Common myeloid progenitor, CD34-positive (primary cell): Measurements from ENCODE around the gene RHBDL3.
A peak's percentile ranks its signal among the peaks of the same experiment; 100 is the strongest.
"Not testable (repeated sequence)": the region's sequence is repeated elsewhere in the genome, so short reads cannot be mapped to it uniquely, and the experiment has no call there.

ENCODE experiments used
- CTCF ChIA-PET: fragments of 350-600 bp; sonication (Branson Sonifier 250); formaldehyde crosslinking; loops from one replicate; lab custom pipeline; 2021; ENCODE audit warnings: antibody characterized with exemption; lab: Charles Lee
- POLR2A ChIA-PET: fragments of 350-600 bp; sonication (Branson Sonifier 250); formaldehyde crosslinking; loops from one replicate; lab custom pipeline; 2021; ENCODE audit warnings: antibody characterized with exemption; lab: Charles Lee
- DNase-seq, 3 donors: peaks; one replicate each; pipeline versions ENCODE4 v3.0.0 to v3.0.0-alpha.2; 2013
- H3K27ac ChIP-seq, 2 experiments: 1 replicate in 1 of 2; 2 replicates in 1 of 2; pipeline ENCODE4 v1.7.0; 2013; ENCODE audit warnings: inconsistent platforms in 2 of 2, low read length in 2 of 2, mild to moderate bottlenecking in 2 of 2, low read depth in 1 of 2, moderate library complexity in 1 of 2; ENCODE audit not compliant: severe bottlenecking in 2 of 2, insufficient read depth in 1 of 2, poor library complexity in 1 of 2
- H3K27me3 ChIP-seq, 5 experiments: replicated peaks in 2 of 5; 1 replicate in 3 of 5; 2 replicates in 2 of 5; pipeline versions ENCODE4 v1.6.1 to v1.7.0; 2013; ENCODE audit warnings: low read length in 4 of 5, mild to moderate bottlenecking in 2 of 5, moderate library complexity in 2 of 5, inconsistent platforms in 1 of 5; ENCODE audit not compliant: insufficient read depth in 5 of 5, control insufficient read depth in 4 of 5
- H3K36me3 ChIP-seq, 4 experiments: 1 replicate in 2 of 4; 2 replicates in 2 of 4; pipeline versions ENCODE4 v1.6.1 to v1.7.0; 2013; ENCODE audit warnings: low read length in 3 of 4, control low read depth in 1 of 4, mild to moderate bottlenecking in 1 of 4; ENCODE audit not compliant: control insufficient read depth in 4 of 4, insufficient read depth in 4 of 4
- H3K4me1 ChIP-seq, 4 experiments: 1 replicate in 3 of 4; 2 replicates in 1 of 4; pipeline versions ENCODE4 v1.6.1 to v1.7.1; 2013; ENCODE audit warnings: low read length in 3 of 4, mild to moderate bottlenecking in 3 of 4, control low read depth in 1 of 4, inconsistent platforms in 1 of 4, moderate library complexity in 1 of 4; ENCODE audit not compliant: control insufficient read depth in 4 of 4, insufficient read depth in 4 of 4; ENCODE audit errors: control extremely low read depth in 1 of 4
- H3K4me3 ChIP-seq, 7 experiments: 1 replicate in 4 of 7; 2 replicates in 3 of 7; pipeline versions ENCODE4 v1.5.1 to v1.7.0; 2013; ENCODE audit warnings: mild to moderate bottlenecking in 7 of 7, low read length in 6 of 7, moderate library complexity in 6 of 7, inconsistent platforms in 2 of 7, low read depth in 2 of 7, control low read depth in 1 of 7; ENCODE audit not compliant: insufficient read depth in 4 of 7, control insufficient read depth in 1 of 7; ENCODE audit errors: extremely low read depth in 1 of 7
- H3K9me3 ChIP-seq, 5 experiments: 1 replicate in 4 of 5; 2 replicates in 1 of 5; pipeline versions ENCODE4 v1.6.1 to v1.7.1; 2013; ENCODE audit warnings: low read length in 4 of 5, mild to moderate bottlenecking in 2 of 5, inconsistent platforms in 1 of 5, low read depth in 1 of 5, moderate library complexity in 1 of 5; ENCODE audit not compliant: control insufficient read depth in 4 of 5, insufficient read depth in 2 of 5; ENCODE audit errors: control extremely low read depth in 1 of 5
- WGBS: methylation state at CpG from one replicate; pipeline ENCODE4 v1.1.5; 2013; ENCODE audit not compliant: insufficient coverage; 5-methylcytosine and 5-hydroxymethylcytosine counted together

The RHBDL3 gene

GRCh38 chr17:32258383-32259140, 7.1 kb upstream of the RHBDL3 start:
- 38% methylated on average over 17 of the region's 18 CpGs for WGBS
- CTCF ChIA-PET = interaction anchor here (0.5 to 2.6 kb wide), 6 partner anchors 8 to 101 kb away, joined by 3 to 10 read pairs (median 4); partner anchors contain the start of gene RHBDL3
- no peak overlapping the region for H3K4me3 ChIP-seq
- H3K36me3 ChIP-seq = no peaks in the 10 kb centered on the region
- H3K9me3 ChIP-seq = no peaks in the 10 kb centered on the region
- DNase-seq = peak; percentile 13 to 82 (median 75)
- POLR2A ChIA-PET = interaction anchor here (1.0 kb wide), 1 partner anchor 61 kb away, joined by 4 read pairs; no protein-coding TSS in a partner anchor
- peaks cover 0 to 18% (median under 1%) of the 10 kb centered on the region in 5 experiments for H3K27me3 ChIP-seq
- H3K4me1 ChIP-seq = peaks cover 0 to 11% (median 7%) of the 10 kb centered on the region in 4 experiments
- no peak overlapping the region for H3K27ac ChIP-seq

GRCh38 chr17:32259586-32259985, 6.0 kb upstream of the RHBDL3 start:
- 100% methylated on average over 2 of the region's 4 CpGs for whole genome bisulfite sequencing
- peaks cover 0 to 11% (median 7%) of the 10 kb centered on the region in 4 experiments for H3K4me1 ChIP-seq
- no peak overlapping the region for H3K27ac ChIP-seq
- no peak for DNase-seq
- ChIA-PET CTCF (interaction anchor here (0.6 to 2.6 kb wide), 4 partner anchors 8 to 161 kb away, joined by 3 to 10 read pairs (median 3); no protein-coding TSS in a partner anchor), POLR2A (interaction anchor here (0.6 kb wide), 1 partner anchor 40 kb away, joined by 4 read pairs; no protein-coding TSS in a partner anchor)
- no peak overlapping the region for H3K4me3 ChIP-seq
- peaks cover 0 to 29% (median 10%) of the 10 kb centered on the region in 5 experiments for H3K27me3 ChIP-seq
- H3K36me3 ChIP-seq = no peaks in the 10 kb centered on the region
- H3K9me3 ChIP-seq = no peaks in the 10 kb centered on the region

- Histone ChIP-seq H3K4me3 (no peak overlapping the region), H3K36me3 (no peaks in the 10 kb centered on the region), H3K4me1 (peaks cover 0 to 19% (median 15%) of the 10 kb centered on the region in 4 experiments), H3K27me3 (peaks cover 0 to 40% (median 21%) of the 10 kb centered on the region in 5 experiments), H3K9me3 (no peaks in the 10 kb centered on the region), H3K27ac (no peak overlapping the region)
- ChIA-PET POLR2A (no interaction called here), CTCF (interaction anchor here (0.5 to 1.5 kb wide), 6 partner anchors 8 to 74 kb away, joined by 3 to 6 read pairs (median 4); no protein-coding TSS in a partner anchor)
- 94% methylated on average over 7 of the region's 7 CpGs for WGBS
- no peak for DNase-seq
These were observed 4.3 kb upstream of the RHBDL3 start for GRCh38 chr17:32261417-32261736.

- no peaks in the 10 kb centered on the region for H3K9me3 ChIP-seq
- peaks cover 0 to 46% (median 28%) of the 10 kb centered on the region in 5 experiments for H3K27me3 ChIP-seq
- DNase-seq = no peak
- peaks cover 0 to 25% (median 22%) of the 10 kb centered on the region in 4 experiments for H3K4me1 ChIP-seq
- H3K36me3 ChIP-seq = no peaks in the 10 kb centered on the region
- H3K27ac ChIP-seq = no peak overlapping the region
- ChIA-PET POLR2A (no interaction called here), CTCF (interaction anchor here (0.5 to 1.6 kb wide), 6 partner anchors 9 to 75 kb away, joined by 3 to 6 read pairs (median 4); no protein-coding TSS in a partner anchor)
- 95% methylated on average over 13 of the region's 13 CpGs for WGBS
- no peak overlapping the region for H3K4me3 ChIP-seq
These were observed 3.6 kb upstream of the RHBDL3 start for GRCh38 chr17:32261936-32262510.

- DNase-seq, H3K27ac ChIP-seq, H3K4me3 ChIP-seq, H3K9me3 ChIP-seq, POLR2A ChIA-PET, H3K36me3 ChIP-seq: not testable (repeated sequence)
- H3K27me3 ChIP-seq = peaks cover 5 to 61% (median 43%) of the 10 kb centered on the region in 5 experiments
- H3K4me1 ChIP-seq = peaks cover 0 to 28% (median 27%) of the 10 kb centered on the region in 4 experiments
- CTCF ChIA-PET = interaction anchor here (1.6 kb wide), 2 partner anchors 10 to 12 kb away, joined by 3 to 4 read pairs; no protein-coding TSS in a partner anchor
- WGBS = 97% methylated on average over 17 of the region's 17 CpGs
These were observed 2.1 kb upstream of the RHBDL3 start for GRCh38 chr17:32263515-32263914.

- no peak overlapping the region for H3K4me3 ChIP-seq
- DNase-seq = peak in 1 of 3 donors; percentile 21
- CTCF ChIA-PET = interaction anchor here (1.3 to 1.6 kb wide), 2 partner anchors 11 to 54 kb away, joined by 4 to 6 read pairs; no protein-coding TSS in a partner anchor
- H3K4me1 ChIP-seq = peaks cover 0 to 24% (median 23%) of the 10 kb centered on the region in 4 experiments
- H3K9me3 ChIP-seq = no peaks in the 10 kb centered on the region
- H3K27ac ChIP-seq = no peak overlapping the region
- peaks cover 9 to 69% (median 50%) of the 10 kb centered on the region in 5 experiments for H3K27me3 ChIP-seq
- WGBS = 87% methylated on average over 3 of the region's 6 CpGs
- POLR2A ChIA-PET = no interaction called here
- no peaks in the 10 kb centered on the region for H3K36me3 ChIP-seq
These were observed 1.4 kb upstream of the RHBDL3 start for GRCh38 chr17:32264140-32264799.
